22Rv1 (cell line): Measurements from ENCODE around the gene MMP17.

ENCODE experiments used
- H3K27ac ChIP-seq: fragments of 450-650 bp; 2 replicates; pipeline ENCODE4 v1.5.1; 2017
- ZFX ChIP-seq: fragments of 450-650 bp; IDR thresholded peaks from 2 replicates; pipeline ENCODE4 v1.6.1; 2017; ENCODE audit warnings: antibody characterized with exemption, borderline replicate concordance
- TF ChIP-seq, protein P1 (sequence below): fragments of 450-650 bp; IDR thresholded peaks from 2 replicates; pipeline ENCODE4 v1.5.1; 2017; ENCODE audit warnings: mild to moderate bottlenecking

The MMP17 gene

DNA sequence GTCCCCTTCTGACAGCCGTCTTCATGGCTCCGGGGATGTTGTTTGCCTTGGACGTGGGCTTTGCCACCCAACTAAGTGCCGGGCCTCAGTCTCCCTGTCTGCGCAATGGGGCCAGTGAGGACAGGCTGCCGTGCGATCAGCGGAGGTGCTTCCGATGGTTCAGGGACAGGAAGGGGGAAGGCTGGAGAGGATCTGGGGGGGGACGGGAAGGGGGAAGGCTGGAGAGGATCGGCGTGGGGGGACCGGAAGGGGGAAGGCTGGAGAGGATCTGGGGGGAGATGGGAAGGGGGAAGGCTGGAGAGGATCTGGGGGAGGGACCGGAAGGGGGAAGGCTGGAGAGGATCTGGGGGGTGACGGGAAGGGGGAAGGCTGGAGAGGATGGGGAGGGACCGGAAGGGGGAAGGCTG lies 3.4 kb downstream of the MMP17 start:
- TF ChIP-seq ZFX = no peak
- TF ChIP-seq, protein P1, sequence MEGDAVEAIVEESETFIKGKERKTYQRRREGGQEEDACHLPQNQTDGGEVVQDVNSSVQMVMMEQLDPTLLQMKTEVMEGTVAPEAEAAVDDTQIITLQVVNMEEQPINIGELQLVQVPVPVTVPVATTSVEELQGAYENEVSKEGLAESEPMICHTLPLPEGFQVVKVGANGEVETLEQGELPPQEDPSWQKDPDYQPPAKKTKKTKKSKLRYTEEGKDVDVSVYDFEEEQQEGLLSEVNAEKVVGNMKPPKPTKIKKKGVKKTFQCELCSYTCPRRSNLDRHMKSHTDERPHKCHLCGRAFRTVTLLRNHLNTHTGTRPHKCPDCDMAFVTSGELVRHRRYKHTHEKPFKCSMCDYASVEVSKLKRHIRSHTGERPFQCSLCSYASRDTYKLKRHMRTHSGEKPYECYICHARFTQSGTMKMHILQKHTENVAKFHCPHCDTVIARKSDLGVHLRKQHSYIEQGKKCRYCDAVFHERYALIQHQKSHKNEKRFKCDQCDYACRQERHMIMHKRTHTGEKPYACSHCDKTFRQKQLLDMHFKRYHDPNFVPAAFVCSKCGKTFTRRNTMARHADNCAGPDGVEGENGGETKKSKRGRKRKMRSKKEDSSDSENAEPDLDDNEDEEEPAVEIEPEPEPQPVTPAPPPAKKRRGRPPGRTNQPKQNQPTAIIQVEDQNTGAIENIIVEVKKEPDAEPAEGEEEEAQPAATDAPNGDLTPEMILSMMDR = no peak
- peak overlapping the region; percentile 98 for H3K27ac ChIP-seq

DNA sequence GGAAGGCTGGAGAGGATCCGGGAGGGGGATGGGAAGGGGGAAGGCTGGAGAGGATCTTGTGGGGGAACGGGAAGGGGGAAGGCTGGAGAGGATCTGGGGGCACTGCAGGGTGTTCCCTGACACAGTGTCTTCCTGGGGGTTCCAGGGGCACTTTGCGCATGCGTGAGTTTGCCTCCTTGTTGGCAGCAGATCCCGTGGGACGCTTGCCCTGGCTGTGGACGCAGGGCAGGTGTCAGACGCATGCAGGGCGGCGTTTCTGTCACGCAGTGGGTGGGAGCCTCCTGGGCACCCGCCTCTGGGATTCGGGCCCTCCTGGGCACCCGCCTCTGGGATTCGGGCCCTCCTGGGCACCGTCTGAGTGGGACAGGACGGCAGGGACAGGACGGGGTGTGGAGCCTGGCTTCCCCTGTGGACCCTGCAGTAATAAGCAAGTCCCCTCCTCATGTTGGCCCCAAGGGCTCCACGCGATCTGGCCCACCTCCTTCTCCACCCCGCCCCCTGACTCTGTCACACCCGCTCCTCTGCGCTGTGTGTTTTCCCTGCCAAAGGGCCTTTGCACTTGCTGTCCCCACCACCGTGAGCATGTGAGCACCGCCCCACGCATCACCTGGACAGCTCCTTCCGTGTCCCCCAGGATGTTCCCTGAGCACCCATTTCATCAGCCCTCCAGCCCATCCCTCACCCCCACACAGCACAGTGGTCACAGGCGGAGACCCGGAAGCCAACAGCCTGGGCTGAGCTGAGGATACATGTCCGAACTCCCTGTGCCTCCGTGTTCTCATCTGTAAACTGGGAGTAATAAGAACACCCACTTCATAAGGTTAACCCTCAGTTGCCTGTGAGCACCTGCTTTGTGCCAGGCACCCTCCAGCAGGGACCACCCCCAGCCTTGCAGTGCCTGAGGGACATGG lies 4.4 kb downstream of the MMP17 start:
- TF ChIP-seq, protein P1 = no peak
- no peak for TF ChIP-seq ZFX
- peak overlapping the region; percentile 54 for H3K27ac ChIP-seq

DNA sequence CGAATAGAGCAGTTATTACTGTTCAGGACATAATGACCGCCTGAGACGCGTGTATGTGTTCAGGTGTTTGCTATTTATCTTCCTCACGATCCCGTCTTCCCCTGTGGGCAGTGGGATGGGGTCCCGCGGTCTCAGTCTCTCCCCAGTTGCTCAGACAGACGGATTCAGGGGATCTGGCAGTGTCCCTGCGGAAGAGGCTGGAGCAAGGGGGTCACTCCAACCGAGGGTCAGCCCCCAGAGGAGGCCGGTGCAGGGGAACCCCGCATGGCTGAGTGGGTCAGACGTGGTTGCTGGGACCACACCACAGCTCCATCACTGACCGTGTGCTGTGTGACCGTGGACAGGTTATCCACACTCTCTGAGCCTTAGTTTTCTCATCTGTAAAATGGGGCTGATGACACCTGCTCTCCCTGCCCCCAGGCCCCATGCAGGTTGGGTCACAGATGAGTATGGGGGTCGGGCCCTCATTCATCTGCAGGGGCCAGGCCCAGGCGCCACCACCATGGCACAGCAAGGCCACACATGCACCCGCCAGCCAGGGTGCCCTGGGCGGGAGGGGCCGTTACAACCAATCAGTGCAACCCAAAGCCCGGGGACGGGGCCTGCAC lies 5.2 kb downstream of the MMP17 start:
- H3K27ac ChIP-seq = peak overlapping the region; percentile 54; the same call in 1 of the 2 replicates
- TF ChIP-seq, protein P1 = no peak
- TF ChIP-seq ZFX = no peak

DNA sequence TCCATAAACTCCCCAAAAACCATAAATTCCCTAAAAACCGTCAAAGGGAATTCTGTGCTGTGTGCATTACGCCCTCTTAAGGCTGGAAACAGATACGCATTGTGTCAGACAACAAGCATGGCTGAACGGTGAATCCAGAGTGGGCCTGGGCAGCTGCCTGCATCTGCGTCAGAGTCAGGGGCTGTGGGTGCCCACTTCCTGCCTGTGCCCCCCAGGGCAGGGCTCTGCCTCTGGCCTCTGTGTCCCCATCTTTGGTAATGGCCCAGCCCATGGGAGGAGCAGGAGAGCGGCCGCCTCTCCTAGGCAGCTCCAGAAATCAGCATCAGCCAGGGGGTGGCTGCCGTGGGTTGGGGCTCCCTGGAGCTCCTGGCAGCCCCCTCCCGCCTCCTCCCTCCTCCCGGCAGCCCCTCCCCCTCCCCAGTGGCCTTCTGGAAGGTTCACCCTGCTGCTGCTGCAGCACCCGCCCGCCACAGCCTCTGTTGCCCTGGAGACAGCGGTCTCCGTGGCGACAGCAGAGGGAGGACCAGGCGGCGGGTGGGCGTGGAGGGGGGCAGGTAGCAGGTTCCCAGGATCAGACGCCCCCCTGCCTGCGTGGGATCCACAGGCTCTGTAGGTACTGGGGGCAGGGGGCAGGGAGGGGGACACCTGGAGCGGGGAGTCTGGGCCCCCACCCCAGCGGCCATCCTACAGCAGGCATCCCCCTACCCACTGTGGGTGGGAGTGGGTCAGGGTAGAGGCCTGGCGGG lies 5.9 kb downstream of the MMP17 start:
- H3K27ac ChIP-seq = no peak overlapping the region
- TF ChIP-seq, protein P1 = peak; percentile 84
- TF ChIP-seq ZFX = no peak

DNA sequence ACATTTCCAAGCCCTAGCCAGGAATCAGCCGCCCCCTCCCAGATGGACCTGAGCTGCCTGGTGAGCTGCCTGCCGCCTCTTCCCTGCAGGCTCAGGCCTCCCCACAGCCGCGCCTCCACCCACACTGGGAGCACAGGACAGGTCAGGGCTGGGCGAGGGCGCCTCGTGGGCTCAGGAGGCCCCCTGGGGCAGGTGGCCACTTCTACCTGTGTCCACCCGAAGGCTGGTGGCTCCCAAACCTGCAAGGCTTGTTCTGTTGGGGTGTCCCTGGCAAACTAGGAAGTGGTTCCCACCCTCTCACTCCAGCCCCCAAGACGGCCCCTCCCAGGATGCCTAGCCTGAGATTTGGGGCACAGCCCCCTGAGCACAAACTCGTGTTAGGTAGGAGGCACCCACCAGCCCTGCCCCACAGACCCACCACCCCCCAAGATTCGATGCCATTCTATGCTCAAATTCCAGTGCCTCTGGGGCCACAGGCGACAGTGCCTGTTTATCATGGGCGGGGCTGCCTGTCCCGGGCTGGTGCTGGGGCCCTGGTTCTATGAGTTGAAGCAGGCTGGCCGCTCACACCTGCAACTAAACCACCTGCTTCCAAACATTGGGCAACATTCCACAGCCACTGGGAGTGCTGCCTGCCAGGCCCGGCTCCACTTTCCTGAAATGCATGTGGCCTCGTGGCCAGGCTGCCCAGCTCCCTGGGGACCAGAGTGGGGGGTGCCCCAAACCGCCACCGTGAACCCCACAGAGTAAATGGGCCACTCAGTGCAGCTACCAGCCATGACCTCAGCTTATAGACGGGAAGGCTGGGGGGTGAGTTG lies 6.8 kb downstream of the MMP17 start:
- H3K27ac ChIP-seq = no peak overlapping the region
- TF ChIP-seq, protein P1 = no peak
- TF ChIP-seq ZFX = no peak

DNA sequence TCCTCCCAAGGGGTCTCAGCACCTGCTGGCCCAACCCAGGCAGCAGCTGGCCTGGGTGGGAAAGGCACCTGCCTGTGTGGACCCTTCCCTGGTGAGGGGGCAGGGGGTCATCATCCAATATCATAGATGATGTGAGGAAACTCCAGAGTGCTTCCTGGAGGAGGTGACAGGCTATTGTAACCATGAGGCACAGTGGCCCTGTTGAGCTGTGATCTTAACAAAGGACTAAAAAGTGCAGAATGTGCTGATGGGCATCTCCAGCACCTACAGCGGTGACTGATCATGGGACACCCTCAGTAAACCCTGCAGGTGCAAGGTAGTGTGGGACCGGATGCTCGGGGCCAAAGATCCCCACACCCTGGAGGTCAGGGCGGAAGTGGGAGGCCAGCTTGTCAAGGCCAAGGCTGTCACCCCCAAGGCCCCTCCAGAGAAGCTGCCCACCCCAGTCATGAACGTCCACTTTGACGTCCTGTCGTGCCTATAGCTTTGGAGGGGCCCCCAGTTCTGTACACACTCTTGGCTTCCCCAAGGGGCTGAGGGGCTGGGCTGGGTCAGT lies 7.5 kb downstream of the MMP17 start:
- no peak overlapping the region for H3K27ac ChIP-seq
- TF ChIP-seq ZFX = no peak
- TF ChIP-seq, protein P1 = no peak
